Measurements from ENCODE around the gene ALOX15.

- TF ChIP-seq USF2 (CRISPR knock-in tag; IDR thresholded peaks at IDR 0.05) (no peak), NFYB (IDR thresholded peaks at IDR 0.05; ENCODE audit: extremely low read depth, insufficient read length) (no peak), MAZ (CRISPR knock-in tag; conservative IDR thresholded peaks at IDR 0.05 in 1 of 2, IDR thresholded peaks at IDR 0.05 in 1 of 2) (no peak), CTCF (IDR thresholded peaks at IDR 0.05 in 2 of 3, conservative IDR thresholded peaks at IDR 0.05 in 1 of 3; ENCODE audit: insufficient read depth in 2 of 3, low read depth in 1 of 3, low read length in 3 of 3) (no peak), ZBTB33 (CRISPR knock-in tag; IDR thresholded peaks at IDR 0.05) (no peak), ZNF324 (CRISPR knock-in tag; IDR thresholded peaks at IDR 0.05) (no peak), SMAD3 (CRISPR knock-in tag; conservative IDR thresholded peaks at IDR 0.05) (no peak), MXI1 (IDR thresholded peaks at IDR 0.05; ENCODE audit: low read depth, low read length) (no peak), ZC3H11A (IDR thresholded peaks at IDR 0.05; ENCODE audit: low read depth, low read length) (no peak), TEAD1 (CRISPR knock-in tag; IDR thresholded peaks at IDR 0.05) (no peak), POLR2AphosphoS5 (IDR thresholded peaks at IDR 0.05; ENCODE audit: control insufficient read depth, insufficient read depth, low read depth, low read length) (no peak), ATF3 (IDR thresholded peaks at IDR 0.05) (no peak), ATF3 (CRISPR knock-in tag; conservative IDR thresholded peaks at IDR 0.05) (no peak), ZNF24 (IDR thresholded peaks at IDR 0.05) (no peak)
Measured at GRCh38 chr17:4588898-4589625, 52.4 kb downstream of the ALOX15 start.

All from K562 (cell line).